GM13977 (cell line): ENCODE data around the gene ZNF33A.
"Not testable (repeated sequence)": the region's sequence is repeated elsewhere in the genome, so short reads cannot be mapped to it uniquely, and the experiment has no call there.

ENCODE experiments used
- DNase-seq: peaks from one replicate; pipeline ENCODE4 v3.0.0; 2012; ENCODE audit warnings: low spot score
- CTCF ChIP-seq: IDR thresholded peaks from 2 replicates; pipeline ENCODE4 v1.5.1; 2012; ENCODE audit warnings: mild to moderate bottlenecking, control low read depth; ENCODE audit not compliant: insufficient read depth; ENCODE audit errors: extremely low read depth, missing control alignments
- in situ Hi-C: fragments of 300-500 bp; cut with MboI; formaldehyde crosslinking; loops from one replicate; pipeline ENCODE4 v1.12.0; 2022; ENCODE audit warnings: low sequenced_read_pairs, low pct_unique_long_range_greater_than_20kb, mixed read lengths, inconsistent platforms; ENCODE audit not compliant: unreplicated experiment

Gene ZNF33A

GRCh38 chr10:38043516-38043915, 33.0 kb downstream of the ZNF33A start:
- no peak for TF ChIP-seq CTCF
- in situ Hi-C loops = no loop called here
- no peak for DNase-seq

GRCh38 chr10:38045129-38045528, 34.7 kb downstream of the ZNF33A start:
- no peak for TF ChIP-seq CTCF
- no peak for DNase-seq
- in situ Hi-C loops = no loop called here

GRCh38 chr10:38047666-38048065, 37.2 kb downstream of the ZNF33A start:
- in situ Hi-C loops = no loop called here
- no peak for TF ChIP-seq CTCF
- peak; percentile 9 for DNase-seq

GRCh38 chr10:38050212-38050611, 39.7 kb downstream of the ZNF33A start:
- in situ Hi-C loops = no loop called here
- no peak for TF ChIP-seq CTCF
- DNase-seq = no peak

- no peak for DNase-seq
- no peak for TF ChIP-seq CTCF
- in situ Hi-C loops = no loop called here
Measured at GRCh38 chr10:38054361-38054797, 43.9 kb downstream of the ZNF33A start.

- DNase-seq, in situ Hi-C loops: not testable (repeated sequence)
Measured at GRCh38 chr10:38055274-38055894, 44.9 kb downstream of the ZNF33A start.

- DNase-seq, in situ Hi-C loops: not testable (repeated sequence)
Measured at GRCh38 chr10:38069663-38070062, 59.2 kb downstream of the ZNF33A start.

- no peak for TF ChIP-seq CTCF
- DNase-seq = no peak
- in situ Hi-C loops = no loop called here
Measured at GRCh38 chr10:38070501-38070900, 60.0 kb downstream of the ZNF33A start.
